Brain microvascular endothelial cell (primary cell): Measurements from ENCODE around the gene TMEM40.

Experiments
- DNase-seq: peaks from one replicate; pipeline ENCODE4 v3.0.0-alpha.2; 2020
- H3K27ac ChIP-seq: fragments of 250-450 bp; sonication (Bioruptor Pico); 2 replicates; pipeline ENCODE4 v1.5.1; 2020; ENCODE audit warnings: mild to moderate bottlenecking, moderate library complexity
- H3K27me3 ChIP-seq: fragments of 250-450 bp; sonication (Bioruptor Pico); replicated peaks from 2 replicates; pipeline ENCODE4 v1.5.1; 2020; ENCODE audit warnings: mild to moderate bottlenecking
- H3K36me3 ChIP-seq: fragments of 250-450 bp; sonication (Bioruptor Pico); replicated peaks from 2 replicates; pipeline ENCODE4 v1.5.1; 2020; ENCODE audit warnings: mild to moderate bottlenecking
- H3K4me3 ChIP-seq: 2 replicates; pipeline ENCODE4 v1.5.1; 2011; ENCODE audit warnings: low read depth, mild to moderate bottlenecking, control low read depth, low read length, moderate library complexity
- in situ Hi-C: cut with HindIII; loops from 2 replicates; pipeline ENCODE4 v1.10.0; 2017; ENCODE audit warnings: low sequenced_read_pairs, low pct_ligation_motif_present
- TF ChIP-seq, protein P1 (sequence below): IDR thresholded peaks from 2 replicates; pipeline ENCODE4 v1.5.1; 2011; ENCODE audit warnings: low read depth, mild to moderate bottlenecking, moderate library complexity, low read length, control low read depth, inconsistent platforms; ENCODE audit errors: missing control alignments

TMEM40 gene, protein sequence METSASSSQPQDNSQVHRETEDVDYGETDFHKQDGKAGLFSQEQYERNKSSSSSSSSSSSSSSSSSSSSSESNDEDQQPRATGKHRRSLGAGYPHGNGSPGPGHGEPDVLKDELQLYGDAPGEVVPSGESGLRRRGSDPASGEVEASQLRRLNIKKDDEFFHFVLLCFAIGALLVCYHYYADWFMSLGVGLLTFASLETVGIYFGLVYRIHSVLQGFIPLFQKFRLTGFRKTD

GRCh38 chr3:12759097-12759679, at the start of gene TMEM40:
Gene TMEM40 (minus strand): TSS chr3:12759259. CDS start chr3:12749832, 9,427 bp downstream.
- peak within 1 kb of the TSS; percentile 39 for H3K27ac ChIP-seq
- no peaks in the 10 kb centered on the region for H3K36me3 ChIP-seq
- H3K27me3 ChIP-seq, result no peaks in the 10 kb centered on the region
- DNase-seq, result no peak
- TF ChIP-seq, protein P1, sequence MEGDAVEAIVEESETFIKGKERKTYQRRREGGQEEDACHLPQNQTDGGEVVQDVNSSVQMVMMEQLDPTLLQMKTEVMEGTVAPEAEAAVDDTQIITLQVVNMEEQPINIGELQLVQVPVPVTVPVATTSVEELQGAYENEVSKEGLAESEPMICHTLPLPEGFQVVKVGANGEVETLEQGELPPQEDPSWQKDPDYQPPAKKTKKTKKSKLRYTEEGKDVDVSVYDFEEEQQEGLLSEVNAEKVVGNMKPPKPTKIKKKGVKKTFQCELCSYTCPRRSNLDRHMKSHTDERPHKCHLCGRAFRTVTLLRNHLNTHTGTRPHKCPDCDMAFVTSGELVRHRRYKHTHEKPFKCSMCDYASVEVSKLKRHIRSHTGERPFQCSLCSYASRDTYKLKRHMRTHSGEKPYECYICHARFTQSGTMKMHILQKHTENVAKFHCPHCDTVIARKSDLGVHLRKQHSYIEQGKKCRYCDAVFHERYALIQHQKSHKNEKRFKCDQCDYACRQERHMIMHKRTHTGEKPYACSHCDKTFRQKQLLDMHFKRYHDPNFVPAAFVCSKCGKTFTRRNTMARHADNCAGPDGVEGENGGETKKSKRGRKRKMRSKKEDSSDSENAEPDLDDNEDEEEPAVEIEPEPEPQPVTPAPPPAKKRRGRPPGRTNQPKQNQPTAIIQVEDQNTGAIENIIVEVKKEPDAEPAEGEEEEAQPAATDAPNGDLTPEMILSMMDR, result no peak
- in situ Hi-C loops, result no loop called here
- H3K4me3 ChIP-seq, result no peak within 1 kb of the TSS

GRCh38 chr3:12808587-12808986, 49.5 kb upstream of the TMEM40 start:
- no peak overlapping the region for H3K27ac ChIP-seq
- no peak for DNase-seq
- H3K36me3 ChIP-seq, result no peaks in the 10 kb centered on the region
- TF ChIP-seq, protein P1, result no peak
- no peaks in the 10 kb centered on the region for H3K27me3 ChIP-seq
- in situ Hi-C loops, result no loop called here
- no peak overlapping the region for H3K4me3 ChIP-seq

DNA sequence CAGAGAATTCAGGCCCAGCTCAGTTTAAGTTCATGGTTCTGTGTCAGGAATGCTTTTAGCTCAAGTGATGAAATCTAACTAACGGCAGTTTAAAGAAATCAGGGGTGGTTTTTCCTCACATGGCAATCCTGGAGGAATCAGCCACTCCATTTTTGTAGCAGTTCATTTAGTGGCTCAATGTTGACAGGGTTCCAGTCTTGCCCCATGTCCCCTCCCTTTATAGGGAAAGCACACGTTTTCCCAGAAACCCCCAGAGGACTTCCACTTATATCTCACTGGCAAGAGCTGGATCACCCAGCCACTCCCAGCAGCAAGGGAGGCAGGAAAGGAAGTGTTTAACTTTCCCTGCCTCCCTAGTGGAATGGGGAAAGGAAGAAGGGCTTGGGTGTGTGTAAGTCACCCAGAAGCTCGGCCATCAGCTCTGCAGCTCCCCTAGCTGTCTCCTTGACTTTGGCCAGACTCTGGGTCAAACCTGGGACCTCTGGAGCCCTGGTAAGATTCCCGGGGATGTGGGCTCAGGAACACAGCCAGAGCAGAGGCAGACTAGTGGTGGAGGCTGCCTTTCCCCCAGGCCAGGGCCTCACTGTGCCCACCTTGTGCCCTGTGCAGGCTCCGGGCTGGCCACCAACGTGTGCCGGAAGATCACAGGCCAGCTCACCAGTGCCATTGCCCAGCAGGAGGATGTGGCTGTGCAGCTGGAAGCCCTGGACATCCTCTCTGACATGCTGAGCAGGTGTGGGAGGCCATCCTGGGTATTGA, 48.7 kb upstream of the TMEM40 start:
- no peak for DNase-seq
- no peak overlapping the region for H3K4me3 ChIP-seq
- in situ Hi-C loops, result no loop called here
- H3K27ac ChIP-seq, result no peak overlapping the region
- H3K27me3 ChIP-seq, result no peaks in the 10 kb centered on the region
- TF ChIP-seq, protein P1, result no peak
- H3K36me3 ChIP-seq, result no peaks in the 10 kb centered on the region

- DNase-seq, result no peak
These were observed 48.0 kb upstream of the TMEM40 start for GRCh38 chr3:12807066-12807465.

DNA sequence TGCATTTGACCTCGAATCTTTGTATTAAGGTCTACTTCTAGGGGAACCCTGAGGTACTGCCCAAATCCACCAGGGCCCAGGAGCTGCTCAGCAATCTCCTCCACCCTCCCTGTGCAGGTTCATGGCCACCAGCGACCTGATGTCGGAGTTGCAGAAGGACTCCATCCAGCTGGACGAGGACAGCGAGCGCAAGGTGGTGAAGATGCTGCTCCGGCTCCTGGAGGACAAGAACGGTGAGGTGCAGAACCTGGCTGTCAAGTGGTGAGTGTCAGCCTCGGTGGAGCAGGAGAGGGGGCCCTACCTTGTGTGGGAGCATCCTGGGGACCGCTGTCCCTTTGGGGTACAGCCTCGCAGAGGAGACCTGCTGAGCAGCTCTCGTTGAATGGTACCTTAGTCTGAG, 44.3 kb upstream of the TMEM40 start:
- H3K36me3 ChIP-seq, result no peaks in the 10 kb centered on the region
- H3K4me3 ChIP-seq, result no peak overlapping the region
- DNase-seq, result no peak
- no peak overlapping the region for H3K27ac ChIP-seq
- TF ChIP-seq, protein P1, result no peak
- in situ Hi-C loops, result no loop called here
- H3K27me3 ChIP-seq, result no peaks in the 10 kb centered on the region

More at GRCh38 chr3:12807066-12807465, 48.0 kb upstream of the TMEM40 start:
- no peak overlapping the region for H3K27ac ChIP-seq
- TF ChIP-seq, protein P1, result peak; percentile 31
- H3K27me3 ChIP-seq, result no peaks in the 10 kb centered on the region
- in situ Hi-C loops, result no loop called here
- no peak overlapping the region for H3K4me3 ChIP-seq
- H3K36me3 ChIP-seq, result no peaks in the 10 kb centered on the region
